ENCODE data around the gene IGSF8. TPM values are rescaled to one million over a fixed set of nuclear protein-coding genes. Genes with fewer than 3 reads are reported as not detected.

The IGSF8 gene
- total RNA-seq, 2 donors from 2014 or later, result 26.3 to 32.0 TPM

DNA sequence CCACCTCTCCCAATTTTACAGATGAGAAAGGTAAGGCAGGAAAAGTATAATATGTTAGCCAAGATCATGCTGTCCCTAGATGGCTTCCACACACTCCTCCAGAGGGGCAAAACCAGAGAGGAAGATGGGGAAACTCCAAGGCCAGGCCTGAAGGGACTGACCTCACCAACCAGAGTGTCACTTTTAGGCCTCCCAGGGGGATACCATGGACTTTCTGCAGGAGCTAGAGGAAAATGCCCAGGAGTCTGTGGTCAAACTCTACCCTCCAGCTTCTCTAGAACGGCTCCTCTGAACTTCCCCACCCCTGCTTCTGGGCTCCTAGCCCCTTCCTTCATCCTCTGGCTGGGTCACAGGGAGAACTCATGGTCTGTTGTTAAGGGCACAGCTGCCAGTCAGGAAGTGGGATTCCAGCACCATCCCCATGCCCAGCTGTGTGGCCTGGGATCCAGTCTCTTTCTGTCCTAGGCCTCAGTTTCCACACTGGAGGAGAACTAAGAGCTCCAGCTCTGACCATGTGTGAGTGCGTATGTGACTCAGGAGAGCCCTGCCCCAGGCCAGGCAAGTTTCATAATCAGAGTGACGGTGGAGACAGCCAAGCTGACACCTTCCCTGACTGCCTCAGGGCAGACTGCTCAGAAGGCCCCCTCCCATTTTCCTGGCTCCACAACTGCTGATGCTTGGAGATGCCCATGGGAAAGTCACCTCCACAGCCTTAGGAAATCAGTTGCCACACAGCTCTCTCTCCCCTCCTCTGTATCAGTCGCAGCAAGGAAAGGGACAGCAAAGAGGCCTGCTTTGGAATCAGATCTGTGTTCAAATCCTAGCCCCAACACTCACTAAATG, 1.9 kb downstream of the IGSF8 start:
- Mint-ChIP-seq H3K27ac (peak overlapping the region; percentile 44), H3K4me3 (peak overlapping the region; percentile 82 to 94), H3K9me3 (no peaks in the 10 kb centered on the region), H3K27me3 (ENCODE audit: low read depth) (no peaks in the 10 kb centered on the region), H3K4me1 (ENCODE audit: low read depth) (peaks cover 42% of the 10 kb centered on the region), H3K36me3 (ENCODE audit: insufficient read depth in 2 of 2) (peaks cover 2% of the 10 kb centered on the region in 2 donors)
- ATAC-seq (replicated peaks in 1 of 2) (no peak), DNase-seq (no peak)

GRCh38 chr1:160095382-160096105, 2.9 kb downstream of the IGSF8 start:
- H3K4me1 Mint-ChIP-seq (ENCODE audit: low read depth), result peaks cover 33% of the 10 kb centered on the region
- ATAC-seq (replicated peaks in 1 of 2) (no peak), DNase-seq (no peak)
- H3K36me3 Mint-ChIP-seq (ENCODE audit: insufficient read depth in 2 of 2), result peaks cover 2% of the 10 kb centered on the region in 2 donors
- no peaks in the 10 kb centered on the region for H3K27me3 Mint-ChIP-seq (ENCODE audit: low read depth)
- peak overlapping the region; percentile 4 for H3K27ac Mint-ChIP-seq
- H3K9me3 Mint-ChIP-seq, result no peaks in the 10 kb centered on the region
- peak overlapping the region in 1 of 2 donors; percentile 94 for H3K4me3 Mint-ChIP-seq

DNA sequence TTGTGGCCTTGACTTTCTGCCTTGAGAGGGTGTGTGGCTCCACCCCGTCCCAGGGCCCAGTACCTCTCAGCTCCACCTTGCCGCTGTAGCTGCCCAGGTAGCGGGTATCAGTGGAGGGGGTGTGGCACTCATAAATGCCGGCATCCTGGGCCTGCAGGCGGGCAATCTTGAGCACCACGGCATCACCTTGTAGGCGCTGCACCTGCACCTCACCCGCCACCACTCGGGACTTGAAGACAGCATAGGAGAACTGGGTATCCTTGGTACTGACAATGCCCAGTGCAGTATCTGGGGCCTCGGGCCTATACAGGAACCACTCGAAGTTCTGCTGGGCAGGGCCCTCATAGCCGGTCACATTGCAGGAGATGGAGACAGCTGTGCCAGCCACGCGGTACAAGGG, 3.6 kb downstream of the IGSF8 start:
- Mint-ChIP-seq H3K27ac (no peak overlapping the region), H3K4me1 (ENCODE audit: low read depth) (peaks cover 31% of the 10 kb centered on the region), H3K9me3 (no peaks in the 10 kb centered on the region), H3K36me3 (ENCODE audit: insufficient read depth in 2 of 2) (peaks cover 2% of the 10 kb centered on the region in 2 donors), H3K27me3 (ENCODE audit: low read depth) (no peaks in the 10 kb centered on the region), H3K4me3 (no peak overlapping the region)
- ATAC-seq (replicated peaks in 1 of 2), result no peak
- DNase-seq, result no peak

- H3K27ac Mint-ChIP-seq, result no peak overlapping the region
These were observed 4.2 kb downstream of the IGSF8 start for GRCh38 chr1:160094291-160094625.

GRCh38 chr1:160093624-160094290, 4.7 kb downstream of the IGSF8 start:
- ATAC-seq (replicated peaks in 1 of 2) (no peak), DNase-seq (no peak)
- Mint-ChIP-seq H3K4me3 (no peak overlapping the region), H3K36me3 (ENCODE audit: insufficient read depth in 2 of 2) (peaks cover 2% of the 10 kb centered on the region in 2 donors), H3K27me3 (ENCODE audit: low read depth) (no peaks in the 10 kb centered on the region), H3K4me1 (ENCODE audit: low read depth) (peaks cover 22% of the 10 kb centered on the region), H3K27ac (no peak overlapping the region), H3K9me3 (no peaks in the 10 kb centered on the region)

More at GRCh38 chr1:160094291-160094625, 4.2 kb downstream of the IGSF8 start:
- no peak for ATAC-seq (replicated peaks in 1 of 2)
- Mint-ChIP-seq H3K27me3 (ENCODE audit: low read depth) (no peaks in the 10 kb centered on the region), H3K4me3 (no peak overlapping the region), H3K36me3 (ENCODE audit: insufficient read depth in 2 of 2) (peaks cover 2% of the 10 kb centered on the region in 2 donors), H3K4me1 (ENCODE audit: low read depth) (peaks cover 25% of the 10 kb centered on the region), H3K9me3 (no peaks in the 10 kb centered on the region)
- DNase-seq, result no peak

- H3K36me3 Mint-ChIP-seq (ENCODE audit: insufficient read depth in 2 of 2), result peaks cover 2% of the 10 kb centered on the region in 2 donors
These were observed 5.4 kb downstream of the IGSF8 start for GRCh38 chr1:160093069-160093395.

DNA sequence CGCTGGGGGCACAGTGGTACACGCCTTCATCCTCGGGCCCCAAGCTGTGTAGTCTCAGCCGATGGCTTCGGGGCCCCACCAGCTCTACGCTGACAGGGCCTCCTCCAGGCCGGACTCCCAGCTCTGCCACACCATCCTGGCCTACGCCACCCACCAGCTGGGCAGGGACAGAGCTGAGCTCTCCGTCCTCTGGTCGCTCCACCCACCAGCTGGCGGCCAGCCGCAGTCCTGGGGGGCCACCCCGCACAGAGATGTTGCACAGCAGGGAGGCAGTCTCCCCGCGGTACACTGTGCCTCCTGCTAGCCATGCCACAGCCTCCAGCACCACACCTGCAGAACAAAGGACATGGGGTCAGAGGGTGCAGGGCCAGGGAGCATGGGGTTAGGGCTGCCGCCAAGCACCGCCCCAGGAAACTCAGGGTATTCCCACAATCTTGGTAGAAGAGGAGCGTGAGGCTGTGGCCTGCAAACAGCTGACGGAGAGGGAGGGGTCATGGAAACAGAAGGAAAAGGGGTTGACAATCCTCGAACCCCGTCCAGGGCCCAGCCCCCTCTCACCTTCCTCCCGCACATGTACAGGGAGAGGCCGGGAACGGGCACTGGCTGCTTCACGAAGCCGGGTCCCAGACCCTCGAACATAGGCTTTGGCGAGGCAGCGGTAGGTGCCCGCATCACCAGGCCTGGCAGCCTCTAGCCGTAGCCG, 5.9 kb downstream of the IGSF8 start:
- peaks cover 2% of the 10 kb centered on the region in 2 donors for H3K36me3 Mint-ChIP-seq (ENCODE audit: insufficient read depth in 2 of 2)
- ATAC-seq (replicated peaks in 1 of 2) (no peak), DNase-seq (no peak)
- H3K9me3 Mint-ChIP-seq, result no peaks in the 10 kb centered on the region
- no peak overlapping the region for H3K4me3 Mint-ChIP-seq
- no peaks in the 10 kb centered on the region for H3K27me3 Mint-ChIP-seq (ENCODE audit: low read depth)
- H3K27ac Mint-ChIP-seq, result no peak overlapping the region
- peaks cover 19% of the 10 kb centered on the region for H3K4me1 Mint-ChIP-seq (ENCODE audit: low read depth)

More at GRCh38 chr1:160093069-160093395, 5.4 kb downstream of the IGSF8 start:
- Mint-ChIP-seq H3K9me3 (no peaks in the 10 kb centered on the region), H3K4me1 (ENCODE audit: low read depth) (peaks cover 22% of the 10 kb centered on the region), H3K27me3 (ENCODE audit: low read depth) (no peaks in the 10 kb centered on the region), H3K27ac (no peak overlapping the region), H3K4me3 (no peak overlapping the region)
- no peak for ATAC-seq (replicated peaks in 1 of 2)
- DNase-seq, result no peak

- no peak for ATAC-seq (replicated peaks in 1 of 2)
- Mint-ChIP-seq H3K36me3 (ENCODE audit: insufficient read depth in 2 of 2) (peaks cover 2% of the 10 kb centered on the region in 2 donors), H3K27me3 (ENCODE audit: low read depth) (no peaks in the 10 kb centered on the region), H3K4me3 (no peak overlapping the region), H3K4me1 (ENCODE audit: low read depth) (peaks cover 12% of the 10 kb centered on the region), H3K9me3 (no peaks in the 10 kb centered on the region), H3K27ac (no peak overlapping the region)
- DNase-seq, result no peak
These were observed 6.7 kb downstream of the IGSF8 start for GRCh38 chr1:160091666-160092223.

- DNase-seq (no peak), ATAC-seq (replicated peaks in 1 of 2) (no peak)
- H3K4me3 Mint-ChIP-seq, result no peak overlapping the region
- H3K4me1 Mint-ChIP-seq (ENCODE audit: low read depth), result peaks cover 3% of the 10 kb centered on the region
- H3K27me3 Mint-ChIP-seq (ENCODE audit: low read depth), result no peaks in the 10 kb centered on the region
- peaks cover 2% of the 10 kb centered on the region in 2 donors for H3K36me3 Mint-ChIP-seq (ENCODE audit: insufficient read depth in 2 of 2)
- H3K27ac Mint-ChIP-seq, result no peak overlapping the region
- H3K9me3 Mint-ChIP-seq, result no peaks in the 10 kb centered on the region
These were observed 7.7 kb downstream of the IGSF8 start for GRCh38 chr1:160090760-160091159.

DNA sequence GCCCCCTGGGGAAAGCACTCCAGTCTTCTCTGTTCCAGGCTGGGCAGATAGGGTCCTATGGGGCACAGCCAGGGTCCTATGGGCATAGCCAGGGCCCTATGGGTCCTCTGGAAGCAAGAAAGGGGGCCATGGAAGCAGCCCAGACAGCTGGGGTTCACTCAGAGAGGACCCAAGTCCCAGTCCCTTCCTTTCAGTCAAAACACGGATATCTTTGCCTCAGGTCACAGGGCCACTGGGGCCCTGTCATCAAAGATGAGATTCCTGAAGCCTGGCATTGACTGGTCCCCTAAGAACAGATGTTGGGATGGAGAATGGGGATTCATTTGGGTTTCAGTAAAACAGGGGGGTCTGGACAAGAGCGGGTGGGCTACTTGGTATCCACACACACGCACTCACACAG, 8.5 kb downstream of the IGSF8 start:
- H3K27me3 Mint-ChIP-seq (ENCODE audit: low read depth), result no peaks in the 10 kb centered on the region
- H3K36me3 Mint-ChIP-seq (ENCODE audit: insufficient read depth in 2 of 2), result peaks cover 2% of the 10 kb centered on the region in 2 donors
- DNase-seq (no peak), ATAC-seq (replicated peaks in 1 of 2) (no peak)
- H3K9me3 Mint-ChIP-seq, result no peaks in the 10 kb centered on the region
- H3K4me1 Mint-ChIP-seq (ENCODE audit: low read depth), result peaks cover 4% of the 10 kb centered on the region
- no peak overlapping the region for H3K4me3 Mint-ChIP-seq
- no peak overlapping the region for H3K27ac Mint-ChIP-seq

DNA sequence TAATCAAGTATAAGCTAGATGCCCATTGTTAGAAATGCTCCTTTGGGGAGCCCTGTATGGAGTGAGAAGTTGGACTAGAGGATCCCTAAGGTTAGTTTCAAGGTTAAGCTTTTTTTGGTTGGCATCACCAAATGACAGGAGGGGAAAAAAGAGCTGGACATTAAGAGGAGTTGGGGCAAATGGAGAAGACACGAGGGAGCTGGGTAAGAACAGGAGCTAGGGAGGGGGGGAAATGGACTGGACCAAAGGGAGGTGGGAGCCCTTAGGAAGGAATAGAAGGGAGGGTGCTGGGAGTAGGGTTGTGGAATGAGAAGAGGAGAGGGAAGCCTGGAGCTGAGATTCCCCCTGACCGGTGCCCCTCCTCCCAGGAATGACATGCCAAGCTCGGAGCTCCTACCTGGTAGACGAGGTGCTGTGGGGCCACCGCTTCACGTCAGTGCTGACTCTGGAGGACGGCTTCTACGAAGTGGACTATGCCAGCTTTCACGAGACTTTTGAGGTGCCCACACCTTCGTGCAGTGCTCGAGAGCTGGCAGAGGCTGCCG, 11.2 kb downstream of the IGSF8 start:
- DNase-seq (no peak), ATAC-seq (replicated peaks in 1 of 2) (no peak)
- Mint-ChIP-seq H3K9me3 (no peaks in the 10 kb centered on the region), H3K4me3 (no peak overlapping the region), H3K36me3 (ENCODE audit: insufficient read depth in 2 of 2) (peaks cover 2% of the 10 kb centered on the region in 2 donors), H3K4me1 (ENCODE audit: low read depth) (peaks cover 9% of the 10 kb centered on the region), H3K27ac (no peak overlapping the region), H3K27me3 (ENCODE audit: low read depth) (peaks cover 11% of the 10 kb centered on the region)

GRCh38 chr1:160086456-160086892, 11.9 kb downstream of the IGSF8 start:
- Mint-ChIP-seq H3K27ac (no peak overlapping the region), H3K36me3 (ENCODE audit: insufficient read depth in 2 of 2) (no peaks in the 10 kb centered on the region), H3K4me1 (ENCODE audit: low read depth) (peaks cover 9% of the 10 kb centered on the region), H3K9me3 (no peaks in the 10 kb centered on the region), H3K27me3 (ENCODE audit: low read depth) (peaks cover 18% of the 10 kb centered on the region), H3K4me3 (no peak overlapping the region)
- ATAC-seq (replicated peaks in 1 of 2), result no peak
- DNase-seq, result no peak

Measured in activated T-cell treated with anti-CD3 and anti-CD28 coated beads, Interleukin-2, amount 50 U/mL, for 72 hours (primary cell).